Activated CD8-positive, alpha-beta memory T cell treated with anti-CD3 and anti-CD28 coated beads, Interleukin-2, amount 50 U/mL, for 1 hour (primary cell): ENCODE measurements around the gene RPS6KL1.

ENCODE experiments used
- DNase-seq: peaks from one replicate; pipeline ENCODE4 v3.0.0-alpha.2; 2020; ENCODE audit errors: extremely low read depth

The RPS6KL1 gene

DNA sequence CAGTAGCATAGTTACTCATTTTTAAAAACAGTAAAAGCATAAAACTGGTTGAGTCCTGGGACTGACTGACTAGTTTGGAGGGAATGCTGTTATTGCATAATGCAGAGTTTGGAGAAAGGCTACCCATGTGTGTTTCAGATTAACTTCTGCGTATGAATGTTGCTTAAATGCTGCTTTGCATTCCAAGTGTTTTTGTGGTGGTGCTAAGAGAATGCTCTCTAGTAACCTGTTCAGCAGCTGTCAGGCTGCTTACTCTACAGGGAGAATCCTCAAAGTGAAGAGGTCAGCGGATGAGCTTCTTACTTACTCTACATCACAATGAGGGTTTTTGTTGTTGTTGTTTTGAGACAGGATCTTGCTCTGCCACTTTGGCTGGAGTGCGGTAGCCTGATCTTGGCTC is 37.1 kb downstream of the RPS6KL1 start:
- DNase-seq, result no peak

GRCh38 chr14:74882103-74882920 is 40.7 kb downstream of the RPS6KL1 start:
- DNase-seq, result no peak

DNA sequence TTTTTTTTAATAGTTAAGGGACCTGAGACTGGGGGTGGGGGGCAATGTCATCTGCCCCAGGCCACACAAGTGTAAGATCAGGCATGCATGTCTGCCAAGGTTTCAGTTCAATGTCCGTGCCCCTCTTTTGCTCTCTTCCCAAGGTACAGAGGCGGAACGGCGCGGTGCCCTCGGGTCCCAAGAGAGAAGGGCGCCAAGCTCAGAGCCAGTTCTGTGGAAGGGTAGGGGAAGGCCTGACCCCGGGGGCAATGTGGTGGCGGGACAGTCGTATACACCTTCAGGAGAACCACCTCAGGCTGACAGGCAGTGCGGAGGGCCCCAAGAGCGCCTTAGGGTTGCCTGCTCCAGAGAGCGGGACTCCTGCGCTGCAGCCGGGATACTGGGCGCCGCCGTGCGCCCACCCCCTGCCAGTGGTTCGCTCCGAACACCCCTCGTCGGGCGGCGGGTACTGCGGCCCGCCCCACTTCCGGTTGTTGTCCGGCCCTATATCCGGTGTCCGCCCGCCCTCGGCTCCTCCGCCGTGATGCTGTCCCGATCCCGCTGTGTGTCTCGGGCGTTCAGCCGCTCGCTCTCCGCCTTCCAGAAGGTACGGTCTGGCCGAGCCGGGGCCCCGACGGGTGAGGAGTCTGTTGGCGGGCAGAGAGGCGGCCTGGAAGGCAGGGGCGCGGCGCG is 41.5 kb downstream of the RPS6KL1 start, which contains the start of gene DLST:
TSS of gene DLST (plus strand) at position 486 of the 672 bp plus-strand sequence. CDS start at position 524, 38 bp downstream.
- peak; percentile 53 for DNase-seq

DNA sequence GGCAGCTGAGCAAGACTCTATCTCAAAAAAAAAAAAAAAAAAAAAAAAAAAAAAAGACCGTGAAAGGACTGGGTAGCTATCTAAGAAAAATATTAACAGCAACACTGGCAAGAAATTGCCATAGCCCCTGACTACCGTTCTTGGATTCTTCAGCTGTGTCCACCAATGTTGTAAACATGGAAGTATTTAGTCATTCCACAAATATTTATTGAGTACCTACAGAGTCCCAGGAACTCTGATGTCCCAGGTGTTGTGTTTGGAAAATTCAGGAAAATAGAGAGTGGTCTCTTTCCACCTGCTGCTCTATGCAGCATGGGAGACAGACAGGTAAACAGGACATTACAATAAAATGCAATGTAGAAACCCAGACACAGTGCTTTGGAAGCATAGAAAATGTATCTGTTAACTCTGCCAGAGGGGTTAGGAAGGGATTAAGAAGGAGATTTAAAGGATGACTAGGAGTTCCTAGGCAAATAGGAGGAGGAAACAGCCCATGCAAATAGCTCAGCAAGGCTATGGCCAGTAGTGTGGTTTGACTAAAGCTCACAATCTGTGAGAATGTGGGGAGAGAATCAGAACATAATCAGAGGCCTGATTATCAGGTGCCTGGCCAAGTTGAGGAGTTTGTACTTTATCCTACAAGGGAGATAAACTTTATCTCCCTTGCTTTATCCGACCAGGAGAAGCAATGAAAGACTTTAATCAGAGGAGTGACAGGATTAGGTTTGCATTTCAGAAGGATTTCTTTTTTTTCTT is 43.5 kb downstream of the RPS6KL1 start:
- DNase-seq, result no peak

DNA sequence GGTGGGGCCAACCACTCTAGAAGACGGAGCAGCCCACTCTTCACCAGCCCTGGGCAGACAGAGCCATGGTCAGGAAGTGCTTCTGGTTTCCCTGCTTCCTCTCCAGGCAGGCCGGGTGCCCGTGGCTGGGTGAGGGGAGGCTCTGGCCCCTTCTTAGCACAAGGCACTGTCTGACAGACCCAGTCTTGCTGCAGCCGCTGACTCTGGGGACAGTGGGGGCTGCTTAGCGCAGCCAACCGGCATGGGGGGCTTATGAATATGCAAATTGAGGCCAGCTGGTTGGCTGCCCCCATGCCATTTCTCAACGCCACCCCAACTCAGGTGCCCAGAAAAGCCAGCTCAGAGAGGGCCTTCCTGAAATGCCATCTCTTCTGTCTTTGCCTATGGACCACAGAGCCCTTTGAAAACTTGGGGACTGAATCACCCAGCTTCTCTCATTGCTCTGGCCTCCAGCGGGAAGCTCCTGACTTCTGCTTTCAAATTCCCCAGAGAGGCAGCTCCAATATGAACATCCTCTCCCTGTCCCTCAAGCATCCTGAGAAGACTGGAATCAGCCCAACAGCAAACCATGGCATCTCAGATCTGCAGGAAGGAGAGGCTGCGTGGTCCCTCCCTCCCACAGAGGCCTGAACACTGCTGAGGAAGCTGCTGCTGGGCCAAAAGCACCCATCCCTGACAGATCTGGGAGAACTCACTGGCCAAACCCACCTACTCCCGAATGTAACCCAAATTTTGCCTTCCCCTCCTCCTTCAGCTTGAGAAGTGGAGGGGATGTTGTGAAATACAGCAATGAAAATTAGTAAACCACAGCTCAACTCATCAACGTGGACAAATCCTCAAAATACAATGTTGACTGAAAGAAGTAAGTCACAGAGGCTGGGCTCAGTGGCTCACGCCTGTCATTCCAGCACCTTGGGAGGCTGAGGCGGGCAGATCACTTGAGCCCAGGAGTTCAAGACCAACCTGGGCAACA is 46.8 kb downstream of the RPS6KL1 start, which contains the start of gene PROX2:
TSS of gene PROX2 (minus strand) at position 205 of the 973 bp plus-strand sequence. CDS start 12,311 bp downstream, outside the sequence.
- no peak for DNase-seq

DNA sequence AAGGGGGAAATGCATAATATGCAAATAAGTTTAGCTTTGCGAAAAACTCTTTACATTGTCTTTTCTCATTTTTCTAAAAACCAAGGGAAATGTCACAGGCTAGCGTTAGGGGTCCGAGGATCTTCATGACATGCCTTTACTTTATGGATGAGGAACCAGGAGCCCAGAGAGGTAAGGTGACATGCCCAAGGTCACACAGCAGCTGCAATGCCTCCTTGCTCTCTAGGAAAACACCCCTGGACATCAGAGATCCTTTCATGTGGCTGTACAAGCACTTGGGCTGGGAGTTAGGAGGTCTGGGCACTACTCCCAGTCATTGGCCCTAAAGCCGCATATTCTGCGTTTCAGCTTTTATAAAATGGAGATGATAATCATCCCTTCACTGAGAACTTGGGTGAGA is 47.9 kb downstream of the RPS6KL1 start:
- DNase-seq, result no peak

DNA sequence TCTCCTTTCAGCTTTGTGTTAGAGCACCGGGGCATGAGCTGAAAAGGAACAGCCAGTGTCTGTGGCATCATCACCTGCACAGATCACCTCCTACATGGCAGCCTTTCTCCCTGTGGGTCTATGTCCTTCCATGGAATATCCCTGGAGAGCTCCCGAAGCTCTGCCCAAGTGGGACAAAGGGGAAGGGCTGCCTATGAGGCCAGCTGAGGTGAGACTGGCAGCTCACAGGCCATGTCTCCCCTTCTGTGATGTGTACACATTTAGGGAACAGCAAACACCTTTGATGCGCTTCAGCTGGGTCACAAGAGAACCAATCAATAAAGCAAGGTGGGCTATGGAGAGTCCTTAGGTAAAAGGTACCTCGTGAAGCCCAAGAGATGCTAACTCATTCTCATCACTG is 51.2 kb downstream of the RPS6KL1 start:
- DNase-seq, result no peak

DNA sequence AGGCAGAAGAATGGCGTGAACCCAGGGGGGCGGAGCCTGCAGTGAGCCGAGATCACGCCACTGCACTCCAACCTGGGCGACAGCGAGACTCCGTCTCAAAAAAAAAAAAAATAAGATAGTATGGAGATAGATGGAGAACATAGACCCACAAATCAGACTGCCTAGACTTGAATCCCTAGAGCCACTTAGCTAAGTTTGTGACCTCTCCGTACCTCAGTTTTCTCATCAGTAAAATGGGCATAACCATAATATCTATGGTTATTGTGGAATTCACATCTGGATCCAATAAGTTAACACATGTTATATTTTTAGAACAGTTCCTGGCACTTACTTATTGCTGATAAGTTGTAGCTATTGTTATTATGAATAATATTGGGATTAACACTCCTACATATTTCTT is 54.3 kb downstream of the RPS6KL1 start:
- DNase-seq, result no peak

- DNase-seq, result no peak
These were observed 55.4 kb downstream of the RPS6KL1 start for GRCh38 chr14:74867673-74868072.

- no peak for DNase-seq
These were observed 56.2 kb downstream of the RPS6KL1 start for GRCh38 chr14:74866708-74867389.

DNA sequence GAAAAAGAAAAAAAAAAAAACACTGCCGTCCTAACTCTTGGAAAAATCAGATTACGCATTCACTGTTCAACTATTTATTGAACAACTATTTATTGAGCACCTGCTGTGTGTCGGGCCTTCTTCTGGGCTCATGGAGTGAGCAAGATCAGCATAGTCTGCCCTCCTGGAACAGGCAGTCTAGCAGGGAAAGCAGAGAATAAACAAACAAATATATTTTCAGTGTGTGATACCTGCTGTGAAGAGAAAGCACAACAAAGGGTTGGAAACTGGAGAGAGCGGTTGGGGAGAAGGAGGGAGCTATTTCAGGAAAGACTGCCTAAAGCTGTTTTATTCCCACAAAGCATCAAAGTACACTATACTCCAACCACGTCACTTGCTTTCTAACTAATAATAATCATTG is 57.9 kb downstream of the RPS6KL1 start:
- no peak for DNase-seq

GRCh38 chr14:74864198-74864597 is 58.9 kb downstream of the RPS6KL1 start:
- no peak for DNase-seq

GRCh38 chr14:74863274-74863673 is 59.8 kb downstream of the RPS6KL1 start:
- no peak for DNase-seq

DNA sequence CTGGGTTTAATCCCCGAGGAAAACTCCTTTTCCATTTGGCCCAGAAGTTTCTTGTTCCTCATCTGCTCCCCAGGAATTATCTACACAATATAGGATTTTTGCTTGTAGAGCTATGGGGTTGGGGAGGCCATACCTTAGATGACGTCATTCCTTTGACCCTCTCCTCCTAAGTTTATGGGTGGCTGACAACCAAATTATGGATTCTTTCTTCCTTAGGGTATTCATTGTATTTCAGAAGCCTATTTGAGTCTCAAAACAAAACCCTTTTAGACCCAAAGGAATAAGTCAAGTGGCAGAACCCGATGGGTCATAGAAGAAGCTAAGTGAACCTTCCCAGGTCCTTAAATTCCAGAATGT is 61.3 kb downstream of the RPS6KL1 start:
- DNase-seq, result no peak

GRCh38 chr14:74860899-74861733 is 61.9 kb downstream of the RPS6KL1 start:
- DNase-seq, result peak; percentile 87

GRCh38 chr14:74859757-74860552 is 63.1 kb downstream of the RPS6KL1 start:
- DNase-seq, result no peak

GRCh38 chr14:74858022-74858421 is 65.0 kb downstream of the RPS6KL1 start:
- DNase-seq, result no peak

- DNase-seq, result no peak
These were observed 66.7 kb downstream of the RPS6KL1 start for GRCh38 chr14:74856366-74856765.

GRCh38 chr14:74855945-74856344 is 67.1 kb downstream of the RPS6KL1 start:
- no peak for DNase-seq
